ENCODE data around the gene POLK. TPM values are rescaled to one million over a fixed set of nuclear protein-coding genes. Genes with fewer than 3 reads are reported as not detected.
"Not testable (repeated sequence)": the region's sequence is repeated elsewhere in the genome, so short reads cannot be mapped to it uniquely, and the experiment has no call there.

The POLK gene
- total and polyA plus RNA-seq, 2 donors from 2014 or later, result 6.6 to 38.5 TPM

GRCh38 chr5:75525344-75525743 lies 13.7 kb downstream of the POLK start:
- no peaks in the 10 kb centered on the region for H3K27me3 ChIP-seq (ENCODE audit: control insufficient read depth, insufficient read depth, low read length)
- H3K4me3 ChIP-seq (ENCODE audit: low read length in 3 of 3), result no peak overlapping the region
- H3K9me3 ChIP-seq (ENCODE audit: control insufficient read depth in 2 of 3, insufficient read depth in 1 of 3, low read length in 3 of 3), result peaks cover 0 to 15% (median 0%) of the 10 kb centered on the region in 3 donors
- no peak overlapping the region for H3K27ac ChIP-seq (ENCODE audit: low read depth in 2 of 2, low read length in 2 of 2)
- H3K4me1 ChIP-seq (ENCODE audit: control insufficient read depth in 2 of 3, insufficient read depth in 2 of 3, low read depth in 1 of 3, low read length in 3 of 3), result no peaks in the 10 kb centered on the region
- TF ChIP-seq, protein P1, sequence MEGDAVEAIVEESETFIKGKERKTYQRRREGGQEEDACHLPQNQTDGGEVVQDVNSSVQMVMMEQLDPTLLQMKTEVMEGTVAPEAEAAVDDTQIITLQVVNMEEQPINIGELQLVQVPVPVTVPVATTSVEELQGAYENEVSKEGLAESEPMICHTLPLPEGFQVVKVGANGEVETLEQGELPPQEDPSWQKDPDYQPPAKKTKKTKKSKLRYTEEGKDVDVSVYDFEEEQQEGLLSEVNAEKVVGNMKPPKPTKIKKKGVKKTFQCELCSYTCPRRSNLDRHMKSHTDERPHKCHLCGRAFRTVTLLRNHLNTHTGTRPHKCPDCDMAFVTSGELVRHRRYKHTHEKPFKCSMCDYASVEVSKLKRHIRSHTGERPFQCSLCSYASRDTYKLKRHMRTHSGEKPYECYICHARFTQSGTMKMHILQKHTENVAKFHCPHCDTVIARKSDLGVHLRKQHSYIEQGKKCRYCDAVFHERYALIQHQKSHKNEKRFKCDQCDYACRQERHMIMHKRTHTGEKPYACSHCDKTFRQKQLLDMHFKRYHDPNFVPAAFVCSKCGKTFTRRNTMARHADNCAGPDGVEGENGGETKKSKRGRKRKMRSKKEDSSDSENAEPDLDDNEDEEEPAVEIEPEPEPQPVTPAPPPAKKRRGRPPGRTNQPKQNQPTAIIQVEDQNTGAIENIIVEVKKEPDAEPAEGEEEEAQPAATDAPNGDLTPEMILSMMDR (IDR thresholded peaks at IDR 0.05; ENCODE audit: borderline replicate concordance, extremely low read depth, insufficient read depth), result no peak
- no peak overlapping the region for H3K9ac ChIP-seq (ENCODE audit: low read length in 3 of 3)
- FAIRE-seq (no peak), DNase-seq (no peak)
- intact Hi-C loops (cut with DNase I), result no loop called here
- no peaks in the 10 kb centered on the region for H3K36me3 ChIP-seq (ENCODE audit: control insufficient read depth in 2 of 3, insufficient read depth in 3 of 3, low read length in 3 of 3)

DNA sequence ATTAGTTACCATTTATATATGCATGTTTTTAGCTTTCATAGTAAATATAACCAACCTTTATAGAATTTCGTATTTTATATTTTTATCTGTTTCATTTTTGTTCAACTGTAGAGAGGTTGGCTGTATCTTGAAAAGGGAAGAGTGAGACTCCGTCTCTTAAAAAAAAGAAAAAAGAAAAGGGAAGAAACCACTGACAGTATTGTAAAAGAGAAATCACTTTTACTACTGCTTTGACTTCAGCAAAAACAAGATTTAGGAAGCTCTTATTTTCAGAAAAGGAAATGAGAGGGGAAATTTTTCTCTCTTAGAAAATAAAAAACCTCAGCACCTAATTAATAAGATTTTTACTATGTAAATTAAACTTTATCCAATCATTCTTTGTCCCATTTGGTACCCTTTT lies 14.4 kb downstream of the POLK start:
- TF ChIP-seq, protein P1 (IDR thresholded peaks at IDR 0.05; ENCODE audit: borderline replicate concordance, extremely low read depth, insufficient read depth), result no peak
- DNase-seq, result no peak
- no peaks in the 10 kb centered on the region for H3K27me3 ChIP-seq (ENCODE audit: control insufficient read depth, insufficient read depth, low read length)
- H3K9ac ChIP-seq (ENCODE audit: low read length in 3 of 3), result no peak overlapping the region
- H3K4me3 ChIP-seq (ENCODE audit: low read length in 3 of 3), result no peak overlapping the region
- H3K27ac ChIP-seq (ENCODE audit: low read depth in 2 of 2, low read length in 2 of 2), result no peak overlapping the region
- H3K36me3 ChIP-seq (ENCODE audit: control insufficient read depth in 2 of 3, insufficient read depth in 3 of 3, low read length in 3 of 3), result no peaks in the 10 kb centered on the region
- FAIRE-seq, result no peak
- peaks cover 0 to 10% (median 0%) of the 10 kb centered on the region in 3 donors for H3K9me3 ChIP-seq (ENCODE audit: control insufficient read depth in 2 of 3, insufficient read depth in 1 of 3, low read length in 3 of 3)
- intact Hi-C loops (cut with DNase I), result no loop called here
- no peaks in the 10 kb centered on the region for H3K4me1 ChIP-seq (ENCODE audit: control insufficient read depth in 2 of 3, insufficient read depth in 2 of 3, low read depth in 1 of 3, low read length in 3 of 3)

DNA sequence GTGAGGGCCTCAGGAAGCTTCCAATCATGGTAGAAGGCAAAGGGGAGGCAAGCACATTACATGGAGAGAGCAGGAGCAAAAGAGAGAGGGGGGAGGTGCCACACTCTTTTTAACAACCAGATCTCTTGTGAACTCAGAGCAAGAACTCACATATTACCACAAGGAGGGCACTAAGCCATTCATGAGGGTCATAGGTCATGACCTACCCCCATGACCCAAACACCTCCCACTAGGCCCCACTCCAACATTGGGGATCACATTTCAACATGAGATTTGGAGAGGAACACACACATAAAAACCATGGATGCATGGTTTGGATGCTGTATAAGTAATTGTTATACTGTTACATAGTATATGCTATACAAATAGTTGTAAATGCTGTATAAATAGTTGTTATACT lies 17.5 kb downstream of the POLK start:
- Histone ChIP-seq H3K9ac (ENCODE audit: low read length in 3 of 3) (no peak overlapping the region), H3K9me3 (ENCODE audit: control insufficient read depth in 2 of 3, insufficient read depth in 1 of 3, low read length in 3 of 3) (no peaks in the 10 kb centered on the region), H3K27me3 (ENCODE audit: control insufficient read depth, insufficient read depth, low read length) (no peaks in the 10 kb centered on the region), H3K4me1 (ENCODE audit: control insufficient read depth in 2 of 3, insufficient read depth in 2 of 3, low read depth in 1 of 3, low read length in 3 of 3) (no peaks in the 10 kb centered on the region), H3K4me3 (ENCODE audit: low read length in 3 of 3) (no peak overlapping the region), H3K27ac (ENCODE audit: low read depth in 2 of 2, low read length in 2 of 2) (no peak overlapping the region), H3K36me3 (ENCODE audit: control insufficient read depth in 2 of 3, insufficient read depth in 3 of 3, low read length in 3 of 3) (no peaks in the 10 kb centered on the region)
- DNase-seq (no peak), FAIRE-seq (no peak)
- TF ChIP-seq, protein P1 (IDR thresholded peaks at IDR 0.05; ENCODE audit: borderline replicate concordance, extremely low read depth, insufficient read depth), result no peak
- intact Hi-C loops (cut with DNase I), result no loop called here

DNA sequence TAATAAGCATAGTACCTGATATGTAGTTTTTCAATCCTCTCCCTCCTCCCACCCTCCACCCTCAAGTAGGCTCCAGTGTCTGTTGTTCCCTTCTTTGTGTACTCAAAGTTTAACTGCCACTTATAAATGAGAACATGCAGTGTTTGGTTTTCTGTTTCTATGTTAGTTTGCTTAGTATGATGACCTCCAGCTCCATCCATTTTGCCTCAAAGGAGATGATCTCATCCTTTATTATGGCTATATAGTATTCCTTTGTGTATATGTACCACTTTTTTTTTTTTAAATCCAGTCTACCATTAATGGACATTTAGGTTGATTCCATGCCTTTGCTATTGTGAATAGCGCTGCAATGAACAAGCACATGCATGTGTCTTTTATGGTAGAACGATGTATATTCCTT lies 20.5 kb downstream of the POLK start:
- Histone ChIP-seq H3K9ac (ENCODE audit: low read length in 3 of 3) (no peak overlapping the region), H3K27ac (ENCODE audit: low read depth in 2 of 2, low read length in 2 of 2) (no peak overlapping the region), H3K36me3 (ENCODE audit: control insufficient read depth in 2 of 3, insufficient read depth in 3 of 3, low read length in 3 of 3) (no peaks in the 10 kb centered on the region), H3K4me1 (ENCODE audit: control insufficient read depth in 2 of 3, insufficient read depth in 2 of 3, low read depth in 1 of 3, low read length in 3 of 3) (peaks cover 0 to 7% (median 0%) of the 10 kb centered on the region in 3 donors), H3K27me3 (ENCODE audit: control insufficient read depth, insufficient read depth, low read length) (no peaks in the 10 kb centered on the region), H3K4me3 (ENCODE audit: low read length in 3 of 3) (no peak overlapping the region), H3K9me3 (ENCODE audit: control insufficient read depth in 2 of 3, insufficient read depth in 1 of 3, low read length in 3 of 3) (peaks cover 0 to 11% (median 3%) of the 10 kb centered on the region in 3 donors)
- DNase-seq (no peak), FAIRE-seq (no peak)
- intact Hi-C loops (cut with DNase I), result no loop called here
- TF ChIP-seq, protein P1 (IDR thresholded peaks at IDR 0.05; ENCODE audit: borderline replicate concordance, extremely low read depth, insufficient read depth), result no peak

DNA sequence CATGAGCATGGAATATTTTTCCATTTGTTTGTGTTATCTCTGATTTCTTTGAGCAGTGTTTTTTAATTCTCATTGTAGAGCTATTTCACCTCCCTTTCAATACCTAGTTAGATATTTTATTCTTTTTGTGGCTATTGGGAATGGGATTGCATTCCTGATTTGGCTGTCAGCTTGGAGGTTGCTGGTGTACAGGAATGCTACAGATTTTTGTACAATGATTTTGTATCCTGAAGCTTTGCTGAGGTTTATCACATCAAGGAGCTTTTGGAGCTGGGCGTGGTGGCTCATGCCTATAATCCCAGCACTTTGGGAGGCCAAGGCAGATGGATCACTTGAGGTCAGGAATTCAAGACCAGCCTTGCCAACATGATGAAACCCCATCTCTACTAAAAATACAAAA lies 22.0 kb downstream of the POLK start:
- intact Hi-C loops (cut with DNase I); H3K36me3 ChIP-seq (ENCODE audit: control insufficient read depth in 2 of 3, insufficient read depth in 3 of 3, low read length in 3 of 3); H3K9ac ChIP-seq (ENCODE audit: low read length in 3 of 3); H3K4me1 ChIP-seq (ENCODE audit: control insufficient read depth in 2 of 3, insufficient read depth in 2 of 3, low read depth in 1 of 3, low read length in 3 of 3); H3K27ac ChIP-seq (ENCODE audit: low read depth in 2 of 2, low read length in 2 of 2); FAIRE-seq; H3K4me3 ChIP-seq (ENCODE audit: low read length in 3 of 3); H3K27me3 ChIP-seq (ENCODE audit: control insufficient read depth, insufficient read depth, low read length); DNase-seq: not testable (repeated sequence)
- H3K9me3 ChIP-seq (ENCODE audit: control insufficient read depth in 2 of 3, insufficient read depth in 1 of 3, low read length in 3 of 3), result peaks cover 0 to 11% (median 3%) of the 10 kb centered on the region in 3 donors
